ENCODE data around the gene ODAD4.
"Not testable (repeated sequence)": the region's sequence is repeated elsewhere in the genome, so short reads cannot be mapped to it uniquely, and the experiment has no call there.

Gene ODAD4

GRCh38 chr17:41998497-41998896, 68.1 kb downstream of the ODAD4 start:
- in situ Hi-C loops (cut with HindIII; ENCODE audit: low sequenced_read_pairs): no loop called here

DNA sequence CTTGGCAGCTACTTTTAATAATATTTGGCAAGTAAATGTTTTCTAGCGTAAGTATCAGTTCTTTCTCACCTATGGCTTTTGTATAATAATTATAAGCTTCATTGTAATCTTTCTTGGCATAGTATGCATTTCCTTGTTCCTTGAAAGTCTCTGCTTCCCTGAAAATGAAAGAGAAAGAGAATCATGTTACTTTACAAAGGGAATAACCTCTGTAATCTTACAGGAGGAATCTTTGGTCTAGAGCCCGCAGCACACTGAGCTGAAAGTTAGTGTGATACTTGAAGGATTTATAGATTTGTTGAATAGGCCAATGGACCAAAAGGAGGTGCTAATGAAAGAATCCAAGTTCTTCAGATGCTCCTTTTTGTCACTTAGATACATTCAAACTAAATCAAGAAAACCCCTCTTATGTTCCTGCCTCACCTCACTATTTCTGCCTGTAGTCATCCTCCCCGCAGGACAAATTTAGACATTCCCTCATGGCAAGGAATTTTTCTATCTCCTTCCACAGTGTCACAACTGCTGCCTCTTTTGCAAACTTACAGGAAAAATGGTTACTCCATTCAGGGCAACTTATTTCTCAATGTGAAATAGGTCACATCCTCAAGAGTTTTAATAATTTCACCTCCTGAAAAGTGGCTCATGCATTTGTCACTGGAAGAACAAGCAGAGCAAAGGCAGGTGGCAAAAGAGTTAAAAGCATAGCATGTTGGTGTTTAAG, 70.2 kb downstream of the ODAD4 start:
- in situ Hi-C loops (cut with HindIII; ENCODE audit: low sequenced_read_pairs): no loop called here

DNA sequence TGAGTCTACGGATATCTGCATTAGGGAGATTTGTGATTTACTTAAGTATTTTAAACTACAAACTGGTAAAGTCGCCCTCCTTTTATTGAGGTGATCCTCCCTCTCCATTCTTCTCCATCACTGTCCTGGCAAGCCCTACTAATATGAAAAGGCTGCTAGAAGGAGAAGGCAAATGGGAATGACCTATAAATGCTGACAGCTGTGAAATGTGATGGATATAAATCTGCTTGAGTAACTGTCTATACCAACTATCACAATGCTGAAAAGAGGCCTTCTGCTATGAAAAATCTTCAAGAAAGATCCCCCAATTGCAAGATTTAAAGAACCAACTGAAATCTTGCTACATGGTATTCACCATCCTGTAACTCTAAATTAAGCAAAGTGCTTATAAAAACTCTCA, 71.3 kb downstream of the ODAD4 start:
- in situ Hi-C loops (cut with HindIII; ENCODE audit: low sequenced_read_pairs): no loop called here

GRCh38 chr17:42002175-42002791, 71.9 kb downstream of the ODAD4 start:
- in situ Hi-C loops (cut with HindIII; ENCODE audit: low sequenced_read_pairs): no loop called here

GRCh38 chr17:42002792-42003301, 72.4 kb downstream of the ODAD4 start:
- in situ Hi-C loops (cut with HindIII; ENCODE audit: low sequenced_read_pairs): no loop called here

GRCh38 chr17:42005166-42005565, 74.7 kb downstream of the ODAD4 start:
- in situ Hi-C loops (cut with HindIII; ENCODE audit: low sequenced_read_pairs): no loop called here

GRCh38 chr17:42009170-42009569, 78.8 kb downstream of the ODAD4 start:
- in situ Hi-C loops (cut with HindIII; ENCODE audit: low sequenced_read_pairs): no loop called here

DNA sequence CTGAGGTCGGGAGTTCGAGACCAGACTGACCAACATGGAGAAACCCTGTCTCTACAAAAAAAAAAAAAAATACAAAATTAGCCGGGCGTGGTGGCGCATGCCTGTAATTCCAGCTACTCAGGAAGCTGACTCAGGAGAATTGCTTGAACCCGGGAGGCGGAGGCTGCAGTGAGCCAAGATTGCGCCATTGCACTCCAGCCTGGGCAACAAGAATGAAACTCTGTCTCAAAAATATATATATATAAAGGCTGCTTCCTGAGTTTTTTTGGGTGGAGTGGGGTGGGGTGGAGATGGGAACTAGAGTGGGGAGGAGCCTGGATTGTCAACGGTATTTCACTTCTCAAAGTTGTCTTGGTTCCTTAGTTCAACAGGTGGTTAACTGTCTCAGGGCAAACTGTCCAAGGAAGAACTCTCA, 79.9 kb downstream of the ODAD4 start:
- in situ Hi-C loops (cut with HindIII; ENCODE audit: low sequenced_read_pairs): not testable (repeated sequence)

GRCh38 chr17:42010898-42011516, 80.6 kb downstream of the ODAD4 start:
- in situ Hi-C loops (cut with HindIII; ENCODE audit: low sequenced_read_pairs): no loop called here

DNA sequence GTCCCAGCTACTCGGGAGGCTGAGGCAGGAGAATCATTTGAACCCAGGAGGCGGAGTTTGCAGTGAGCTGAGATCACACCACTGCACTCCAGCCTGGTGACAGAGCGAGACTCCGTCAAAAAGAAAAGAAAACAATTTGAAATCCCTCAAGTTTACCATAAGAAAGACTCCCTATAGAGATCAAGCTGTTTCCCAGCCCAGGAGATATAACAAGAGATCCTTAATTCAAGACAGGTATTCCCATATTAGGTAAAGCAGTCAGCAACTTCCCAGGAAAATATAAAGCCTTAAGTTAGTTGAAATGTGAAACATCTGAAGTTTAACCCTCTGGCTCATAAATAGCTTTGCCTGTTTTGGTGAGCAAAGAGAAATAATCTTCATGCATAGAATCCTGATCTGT, 81.9 kb downstream of the ODAD4 start:
- in situ Hi-C loops (cut with HindIII; ENCODE audit: low sequenced_read_pairs): not testable (repeated sequence)

DNA sequence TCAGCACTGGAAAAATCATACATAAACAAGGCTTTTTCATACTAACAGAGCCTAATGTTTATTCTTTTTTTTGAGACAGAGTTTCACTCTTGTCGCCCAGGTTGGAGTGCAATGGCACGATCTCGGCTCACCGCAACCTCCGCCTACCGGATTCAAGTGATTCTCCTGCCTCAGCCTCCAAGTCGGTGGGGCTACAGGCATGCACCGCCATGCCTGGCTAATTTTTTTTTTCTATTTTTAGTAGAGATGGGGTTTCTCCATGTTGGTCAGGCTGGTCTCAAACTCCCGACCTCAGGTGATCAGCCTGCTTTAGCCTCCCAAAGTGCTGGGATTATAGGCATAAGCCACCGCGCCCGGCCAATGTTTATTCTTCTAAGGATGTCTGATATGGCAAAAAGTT, 83.3 kb downstream of the ODAD4 start:
- in situ Hi-C loops (cut with HindIII; ENCODE audit: low sequenced_read_pairs): not testable (repeated sequence)
